ENCODE results near the gene ENPP7.

ENPP7 gene

DNA sequence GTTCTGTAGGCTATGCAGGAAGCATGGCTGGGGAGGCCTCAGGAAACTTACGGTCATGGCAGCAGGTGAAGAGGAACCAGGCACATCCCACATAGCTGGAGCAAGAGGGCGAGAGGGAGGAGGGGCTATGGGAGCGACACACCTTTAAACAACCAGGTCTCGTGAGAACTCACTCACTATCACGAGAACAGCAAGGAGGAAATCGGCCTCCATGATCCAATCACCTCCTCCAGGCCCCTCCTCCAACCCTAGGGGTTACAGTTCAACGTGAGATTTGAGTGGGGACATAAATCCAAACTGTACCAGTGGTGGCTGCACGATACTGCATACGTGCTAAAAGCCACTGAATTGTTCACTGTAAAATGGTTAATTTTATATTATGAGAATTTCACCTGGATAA, 26.1 kb upstream of the ENPP7 start:
- no peak for DNase-seq (ENCODE audit: low read depth)

DNA sequence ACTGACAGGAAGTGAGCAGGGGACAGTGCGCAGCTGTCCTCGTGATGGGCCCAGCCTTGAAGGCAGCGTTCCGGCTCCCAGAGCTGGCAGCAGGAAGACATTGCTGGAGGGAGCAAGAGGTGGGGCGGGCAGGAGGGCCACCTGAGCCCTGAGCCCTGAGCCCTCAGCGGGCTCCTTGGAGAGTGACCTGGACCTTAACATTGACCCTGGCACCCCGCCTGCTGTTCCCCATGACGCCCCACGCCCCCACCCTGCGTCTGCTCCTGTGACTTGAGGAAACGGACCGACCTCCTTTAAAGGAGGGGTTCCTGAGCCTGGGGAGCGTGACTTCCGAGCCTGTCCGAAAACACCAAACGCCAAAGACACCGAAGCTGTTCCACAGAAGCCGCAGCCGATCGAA, 25.1 kb upstream of the ENPP7 start:
- no peak for DNase-seq (ENCODE audit: low read depth)

DNA sequence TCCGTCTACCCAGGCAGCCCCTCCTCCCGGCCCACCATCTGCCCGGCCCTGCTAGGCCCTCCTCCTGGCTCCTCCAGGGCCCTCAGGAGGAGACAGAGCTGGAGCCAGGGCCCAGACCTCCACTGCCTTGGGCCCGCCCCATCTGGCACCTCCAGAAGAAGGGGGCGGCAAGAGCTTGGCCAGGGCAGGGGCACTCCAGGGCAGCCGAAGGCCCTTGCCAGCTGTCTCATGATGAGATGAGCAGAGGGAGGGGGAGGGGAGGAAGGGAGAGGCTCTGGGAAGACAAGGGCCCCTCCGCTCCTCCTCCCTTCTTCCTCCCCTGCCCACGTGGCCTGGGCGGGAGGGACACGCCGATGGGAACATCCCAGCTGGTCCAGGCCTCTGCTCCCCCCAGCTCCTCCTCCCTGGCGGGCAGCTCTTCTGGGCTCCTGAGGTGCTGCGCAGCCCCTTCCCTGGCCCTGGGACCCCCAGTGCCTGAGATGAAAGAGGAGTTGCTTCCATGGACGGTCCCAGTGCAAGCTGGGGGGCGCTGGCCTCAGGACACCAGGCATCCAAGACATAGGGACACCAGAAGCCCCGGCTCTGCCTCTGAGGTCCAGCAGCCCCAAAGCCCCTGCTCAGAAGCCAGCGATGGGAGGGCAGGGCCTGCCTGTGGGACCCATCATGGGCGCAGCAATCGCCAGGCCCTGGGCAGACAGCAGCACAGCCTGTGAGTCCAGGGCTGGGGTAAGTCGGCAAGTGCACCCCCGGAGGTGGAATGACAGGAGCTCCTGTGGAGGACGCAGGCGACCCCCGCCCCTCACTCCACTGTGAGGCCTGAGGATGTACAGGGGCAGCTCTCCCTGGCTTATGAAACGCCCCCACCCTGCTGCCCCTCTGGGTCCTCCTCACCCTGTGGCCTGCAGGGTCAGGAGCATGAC, 23.6 kb upstream of the ENPP7 start:
- peak; percentile 13 for DNase-seq (ENCODE audit: low read depth)

DNA sequence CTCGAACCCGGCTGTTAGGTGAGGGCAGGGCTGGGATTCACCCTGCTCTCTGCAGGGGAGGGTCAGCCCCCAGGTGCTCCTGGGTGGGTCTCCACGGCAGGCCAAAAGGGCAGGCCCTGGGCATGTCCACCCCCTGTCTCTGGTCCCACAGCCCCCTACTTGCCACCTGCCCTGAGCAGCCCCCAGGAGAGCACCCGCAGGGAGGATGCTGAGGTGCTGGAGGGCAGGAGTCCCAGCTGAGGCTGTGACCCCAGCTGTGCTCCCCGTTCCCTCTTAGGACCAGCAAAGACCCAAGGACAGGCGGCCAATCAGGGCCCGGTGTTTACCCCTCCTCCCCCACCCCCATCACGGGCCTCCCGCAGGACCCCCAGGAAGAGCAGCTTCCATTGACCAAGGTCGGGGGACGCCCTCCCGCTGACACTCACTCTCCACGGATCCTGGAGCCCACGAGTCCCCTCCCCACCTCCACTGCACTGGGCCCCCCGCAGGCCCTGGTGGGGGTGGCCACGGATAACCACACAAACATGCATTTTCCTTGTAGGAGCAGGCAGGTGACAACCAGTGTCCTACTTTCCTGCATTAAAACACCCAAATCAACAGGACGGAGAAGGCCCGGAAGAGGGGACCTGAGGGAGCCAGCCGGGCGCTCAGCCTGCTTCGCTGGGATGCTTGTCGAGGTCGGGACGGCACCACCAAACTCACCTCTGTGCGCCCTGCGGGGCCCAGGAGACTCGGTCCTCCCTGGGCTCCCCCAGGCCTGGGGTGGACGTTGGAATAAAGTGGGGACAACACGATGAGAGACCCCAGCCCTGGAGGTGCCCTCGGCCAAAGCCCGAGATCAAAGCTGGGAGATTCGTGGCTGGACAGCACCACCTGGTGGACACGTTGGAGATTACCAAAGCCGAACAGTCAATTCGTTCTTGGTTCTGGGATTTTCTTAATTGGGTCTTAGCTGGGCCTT, 22.5 kb upstream of the ENPP7 start:
- peak; percentile 18 for DNase-seq (ENCODE audit: low read depth)

DNA sequence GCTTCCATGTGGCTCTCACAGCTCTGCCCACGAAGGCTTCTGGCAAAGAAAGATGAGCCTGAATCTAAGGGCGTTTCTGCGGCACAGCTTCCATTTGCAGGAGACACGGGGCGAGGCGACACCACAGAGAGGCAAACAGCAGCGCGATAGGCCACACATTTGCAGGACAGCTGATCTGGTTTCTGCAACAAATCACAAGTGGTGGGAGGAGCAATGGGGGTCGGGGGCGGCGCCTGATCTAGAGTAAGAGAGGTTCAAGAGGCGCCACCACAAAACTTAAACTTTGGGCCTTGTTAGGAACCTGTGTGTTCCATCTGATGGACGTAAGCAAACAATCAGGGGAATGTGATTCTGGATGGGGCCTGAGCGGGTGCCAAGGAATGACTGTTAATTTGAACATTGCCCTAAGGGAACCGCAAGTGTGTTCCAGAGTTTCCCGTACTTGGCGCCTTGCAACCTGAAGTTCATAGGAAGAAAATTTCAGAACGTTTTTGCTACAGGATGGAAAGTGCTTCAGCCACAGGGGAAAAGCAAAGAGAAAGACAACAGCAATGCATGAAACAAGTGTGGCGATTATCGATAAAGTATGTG, 18.9 kb upstream of the ENPP7 start:
- DNase-seq (ENCODE audit: low read depth): no peak

DNA sequence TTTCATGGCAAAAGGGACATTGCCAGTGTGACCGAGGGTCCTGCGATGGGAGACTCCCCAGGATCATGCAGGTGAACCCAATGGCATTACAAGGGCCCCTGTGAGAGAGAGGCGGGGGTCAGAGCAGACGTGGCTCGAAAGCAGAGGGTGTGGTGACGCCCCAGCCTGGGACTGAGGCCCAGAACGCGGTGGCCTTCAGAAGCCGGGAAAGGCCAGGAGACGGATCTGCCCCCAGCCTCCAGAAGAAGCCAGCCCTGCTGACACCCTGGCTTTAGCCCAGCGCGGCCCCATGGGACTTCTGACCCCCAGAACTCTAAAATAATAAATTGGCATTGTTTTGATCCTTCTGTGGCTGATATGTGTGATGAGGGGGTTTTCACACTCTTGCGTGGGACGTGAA, 17.4 kb upstream of the ENPP7 start:
- DNase-seq (ENCODE audit: low read depth): no peak

DNA sequence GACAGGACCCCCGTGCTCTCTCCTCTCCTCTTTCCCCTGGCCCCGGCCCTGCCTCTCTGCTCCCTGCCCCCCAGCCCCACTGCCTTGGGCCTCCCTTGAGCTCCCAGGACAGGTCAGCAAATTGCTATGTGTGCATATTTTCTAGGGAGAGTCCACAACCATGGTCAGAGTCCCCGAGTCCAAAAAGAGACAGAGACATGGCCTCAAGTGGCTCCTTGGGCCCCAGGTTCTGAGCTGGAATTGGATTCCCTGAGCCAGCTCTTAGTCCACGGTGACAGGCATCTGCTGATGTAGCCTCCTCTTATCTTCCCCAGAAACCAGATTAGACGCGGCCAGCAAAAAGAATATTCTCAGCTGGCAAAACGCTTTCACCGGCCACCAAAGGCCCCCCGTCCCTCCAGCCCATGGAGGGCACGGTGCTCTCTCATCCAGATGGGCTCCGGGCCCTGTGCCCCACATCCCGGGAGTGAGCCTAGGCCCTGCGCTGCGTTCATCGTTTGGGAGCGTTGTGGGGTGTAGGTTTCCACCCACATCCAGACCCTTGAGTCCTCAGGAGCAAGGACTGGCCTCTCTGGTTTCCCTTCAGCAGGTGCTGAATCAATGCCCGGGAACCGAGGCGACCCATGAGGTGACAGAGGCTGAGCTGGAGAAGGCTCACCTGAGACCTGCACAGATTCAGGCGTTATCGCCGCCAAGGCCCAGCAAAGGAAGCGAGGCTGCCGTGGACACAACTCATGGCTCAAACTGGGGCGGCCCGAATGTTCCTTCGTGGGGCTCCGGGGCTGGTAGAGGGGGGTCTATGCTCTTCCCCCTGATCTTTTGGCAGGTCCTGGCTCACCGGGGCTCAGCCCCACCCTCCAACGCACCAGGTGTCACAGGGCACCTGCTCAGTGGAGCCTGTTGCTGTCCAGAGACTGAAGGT, 16.3 kb upstream of the ENPP7 start:
- DNase-seq (ENCODE audit: low read depth): no peak

DNA sequence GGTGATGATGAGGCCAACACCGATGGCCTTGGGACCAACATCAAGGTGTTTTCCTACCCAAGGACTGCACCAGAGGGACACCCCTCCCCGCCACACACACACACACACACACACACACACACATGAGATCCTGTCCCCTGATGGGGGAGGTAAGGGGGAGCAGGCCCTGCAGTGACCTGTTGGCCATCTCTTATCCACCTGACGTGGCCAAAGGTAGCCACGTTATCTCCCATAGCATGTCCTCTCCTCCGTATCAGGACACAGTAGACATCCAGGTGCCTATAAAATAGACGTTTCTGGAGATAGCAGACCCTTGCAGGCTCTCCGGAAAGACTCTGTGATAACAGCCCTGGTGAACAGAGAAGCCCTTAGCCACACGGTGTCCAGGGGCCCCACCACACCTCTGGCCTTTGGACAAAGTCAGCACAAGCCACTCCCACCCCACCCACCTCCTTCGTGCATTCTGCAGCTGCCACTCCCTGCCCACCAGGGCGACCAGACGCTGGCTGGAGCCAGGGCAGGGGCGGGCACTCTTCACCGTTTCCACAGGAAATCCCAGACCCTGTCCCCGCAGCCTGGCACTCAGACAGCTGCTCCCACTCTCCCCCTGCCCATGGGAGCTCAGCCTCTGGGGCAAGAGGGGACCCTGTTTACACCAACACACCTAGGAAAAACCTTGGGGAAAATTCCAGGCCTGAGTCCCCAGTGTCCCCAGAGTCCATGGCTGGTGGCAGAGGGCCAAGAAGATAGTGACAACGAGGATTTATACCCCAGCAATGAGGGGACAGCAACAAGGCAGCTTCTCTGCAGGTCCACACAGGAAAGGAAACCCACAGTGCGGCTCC, 15.4 kb upstream of the ENPP7 start:
- no peak for DNase-seq (ENCODE audit: low read depth)

DNA sequence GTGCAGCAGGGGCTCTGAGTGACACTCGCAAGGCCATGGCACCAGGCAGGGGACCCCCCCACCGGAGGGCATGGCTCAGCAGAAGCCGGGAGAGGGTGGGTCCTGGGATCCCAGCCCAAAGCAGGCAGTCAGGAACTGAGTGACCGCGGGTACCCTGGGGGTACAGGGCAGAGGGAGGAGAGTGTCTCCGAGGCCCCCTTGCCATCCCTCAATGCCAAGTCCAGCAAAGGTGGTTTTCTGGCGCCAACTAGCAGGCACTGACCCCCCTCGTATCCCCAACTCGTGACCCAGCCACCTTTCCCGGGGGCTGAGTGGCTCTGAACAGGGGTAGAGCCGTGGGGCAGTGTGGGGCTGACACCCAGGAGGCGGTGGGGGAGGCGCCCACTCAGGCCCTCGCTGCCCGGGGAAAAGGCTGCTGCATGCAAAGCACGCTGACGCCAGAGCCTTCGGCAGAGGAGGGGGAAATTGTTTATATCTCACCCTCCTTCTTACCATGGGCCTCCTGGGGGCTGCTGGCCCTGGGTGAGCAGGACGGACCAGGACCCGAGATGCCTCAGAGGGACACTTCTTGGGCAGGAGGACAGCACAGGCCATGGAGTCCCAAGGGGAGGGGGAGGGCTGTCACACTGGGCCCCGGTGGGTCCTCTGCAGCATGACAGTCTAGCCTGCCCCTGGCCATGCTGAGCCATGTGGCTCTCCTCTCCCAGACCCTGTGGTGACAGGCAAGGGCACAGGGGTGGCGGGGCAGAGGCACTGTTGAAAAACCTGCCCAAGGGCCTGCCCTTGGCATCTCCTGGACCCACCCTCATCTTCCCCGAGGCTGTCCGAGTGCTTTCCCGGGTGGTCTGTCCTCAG, 14.6 kb upstream of the ENPP7 start:
- DNase-seq (ENCODE audit: low read depth): no peak

DNA sequence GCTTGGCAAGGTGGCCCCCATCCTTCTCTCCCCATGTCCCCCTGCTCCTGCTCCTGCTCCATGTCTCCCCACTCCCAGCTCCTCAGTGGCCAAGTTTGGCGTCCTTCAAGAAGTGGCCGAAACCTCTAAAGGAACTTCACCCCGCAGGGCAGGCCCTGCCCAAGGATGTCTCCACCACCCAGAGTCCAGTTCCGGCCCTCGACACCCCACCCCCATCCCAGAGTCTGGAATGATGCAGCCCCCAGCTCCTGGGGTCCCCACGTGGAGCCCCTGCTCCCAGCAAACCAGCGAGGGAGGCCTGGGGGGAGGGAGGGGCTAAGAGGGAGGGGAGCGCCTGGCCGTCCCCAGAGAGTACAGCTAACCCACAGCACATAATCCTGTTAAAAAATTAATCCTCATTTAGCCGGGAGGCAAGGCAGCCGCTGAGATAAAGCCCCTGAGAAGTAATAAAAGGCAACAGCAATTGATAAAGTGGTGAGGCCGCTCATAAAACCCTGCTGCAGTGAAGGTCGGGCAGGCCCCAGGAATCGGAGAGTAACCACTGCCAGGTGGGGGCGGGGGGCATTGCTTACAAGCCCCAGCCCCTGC, 9.9 kb upstream of the ENPP7 start:
- DNase-seq (ENCODE audit: low read depth): no peak

DNA sequence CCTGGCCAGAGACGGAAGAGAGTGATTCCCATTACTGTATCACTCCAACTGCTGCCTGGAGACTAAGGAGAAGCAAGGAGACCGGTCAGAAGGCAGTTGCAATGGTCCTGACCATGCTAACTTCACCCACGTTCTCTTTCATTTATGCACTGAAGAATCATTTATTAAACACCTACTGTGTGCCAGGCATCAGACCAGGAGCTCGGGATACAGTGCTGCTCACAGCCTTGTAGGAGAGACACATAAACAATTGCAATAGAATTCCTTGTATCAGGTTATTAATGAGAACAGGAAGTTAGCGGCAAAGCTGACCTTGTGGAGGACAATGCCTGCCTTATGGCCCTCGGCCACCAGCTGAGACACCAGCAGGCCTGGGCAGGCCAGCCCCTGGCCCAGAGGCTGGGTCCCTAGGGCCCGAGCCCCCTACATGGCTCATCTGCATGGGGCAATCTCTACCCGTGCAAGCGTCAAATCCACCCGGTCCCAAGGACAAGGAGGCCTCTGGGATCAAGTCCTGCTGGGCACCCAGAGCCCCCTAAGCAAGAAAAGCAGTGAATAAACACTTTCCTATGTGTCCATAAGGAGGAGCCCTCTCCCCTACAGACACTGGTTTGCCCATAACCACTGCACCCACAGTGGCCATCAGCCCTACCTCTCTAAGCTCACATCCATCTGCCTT, 8.6 kb upstream of the ENPP7 start:
- DNase-seq (ENCODE audit: low read depth): no peak

DNA sequence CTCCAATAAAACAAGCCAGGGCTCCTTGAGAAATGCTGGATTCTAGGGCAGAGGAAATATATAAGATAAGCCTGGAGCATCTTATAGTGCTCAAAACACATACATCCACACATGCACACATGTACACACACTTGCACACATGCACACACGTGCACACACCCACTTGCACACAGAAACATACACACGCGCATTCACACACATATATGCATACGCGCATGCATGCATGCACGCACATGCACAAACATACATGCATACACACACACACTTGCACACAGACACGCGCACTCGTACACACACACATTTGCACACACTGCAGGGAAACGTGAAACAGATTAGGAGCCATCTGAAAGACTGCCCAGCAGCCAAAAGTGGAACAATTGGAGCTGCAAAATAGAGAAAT, 8.0 kb upstream of the ENPP7 start:
- DNase-seq (ENCODE audit: low read depth): no peak

DNA sequence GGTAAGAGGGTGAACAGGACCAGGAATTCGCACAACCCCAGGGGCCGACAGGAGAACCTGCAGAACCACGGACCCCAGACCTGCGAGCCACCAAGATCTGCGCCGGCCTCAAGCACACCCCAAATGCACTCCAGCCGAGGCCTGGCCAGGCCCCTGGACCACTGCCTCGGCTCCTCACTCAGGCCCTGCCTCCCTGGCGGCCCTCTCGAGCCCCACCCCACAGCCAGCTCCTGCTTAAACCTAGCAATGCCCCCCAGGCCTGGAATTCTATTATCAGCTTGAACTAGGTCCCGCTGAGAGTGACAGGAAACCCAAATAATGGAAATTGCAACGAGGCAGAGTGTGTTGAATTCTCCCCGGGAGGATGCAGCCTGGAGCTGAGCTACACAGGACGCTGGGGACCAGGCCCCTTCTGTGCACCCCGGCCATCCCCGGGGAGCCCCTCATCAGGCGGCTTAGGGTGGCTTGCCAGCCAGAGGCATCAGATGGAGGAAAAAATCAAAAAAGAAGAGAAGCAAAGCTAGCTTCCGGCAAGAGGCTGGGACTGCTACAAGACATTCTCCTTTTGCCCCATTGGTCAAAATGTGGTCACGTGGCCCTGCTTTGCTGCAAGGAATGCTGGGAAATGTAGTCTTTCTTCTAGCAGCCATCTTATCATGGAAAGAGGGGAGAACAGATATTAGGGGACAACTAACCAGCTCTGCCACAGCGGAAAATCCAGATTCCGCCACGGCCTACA, 2.4 kb upstream of the ENPP7 start:
- DNase-seq (ENCODE audit: low read depth): peak; percentile 89

DNA sequence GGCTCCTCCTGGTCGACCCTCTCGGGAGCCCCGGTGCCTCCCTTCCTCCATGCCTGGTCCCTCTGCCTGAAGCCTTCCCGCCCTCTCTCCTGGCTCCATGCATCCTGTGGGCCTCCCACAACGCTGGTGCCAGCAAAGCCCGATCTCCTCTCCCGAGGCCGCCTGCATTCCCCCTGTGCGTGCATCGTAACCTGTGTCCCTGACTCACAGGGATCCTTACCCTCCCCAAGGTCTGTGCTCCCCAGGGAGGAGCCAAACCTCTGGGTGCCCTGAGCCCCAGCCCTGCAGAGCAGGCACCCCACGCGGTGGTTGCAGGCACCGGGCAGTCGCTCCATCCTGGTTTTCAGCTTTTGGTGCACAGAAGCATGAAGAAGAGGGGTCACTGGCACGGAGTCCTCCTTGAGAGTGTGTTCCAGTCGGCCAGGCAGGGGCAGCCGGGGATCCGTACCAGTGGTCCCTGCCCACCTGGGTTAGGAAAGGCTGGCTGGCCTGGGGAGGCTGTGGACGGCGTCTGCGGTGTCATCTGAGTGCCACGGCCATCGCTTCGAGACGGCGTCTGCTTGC, 1.8 kb upstream of the ENPP7 start:
- DNase-seq (ENCODE audit: low read depth): no peak

DNA sequence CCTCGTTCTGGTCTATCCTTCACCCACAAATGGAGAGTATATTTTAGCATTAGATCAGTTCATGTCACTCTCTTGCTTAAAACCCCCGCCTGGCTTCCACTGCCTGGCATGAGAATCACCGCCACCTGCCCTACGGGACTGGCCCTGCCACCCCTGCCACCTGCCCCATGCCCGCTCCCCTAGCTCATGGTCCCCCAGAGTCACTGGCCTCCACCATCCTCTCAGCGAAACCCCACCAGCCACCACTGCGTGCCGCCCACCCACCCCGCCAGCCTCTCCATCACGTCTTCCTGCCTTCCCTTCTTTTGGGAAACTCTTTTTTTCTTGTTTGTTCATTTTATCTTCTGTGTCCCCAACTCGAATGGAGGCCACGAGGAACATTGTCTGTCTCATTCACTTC, 982 bp upstream of the ENPP7 start:
- no peak for DNase-seq (ENCODE audit: low read depth)

DNA sequence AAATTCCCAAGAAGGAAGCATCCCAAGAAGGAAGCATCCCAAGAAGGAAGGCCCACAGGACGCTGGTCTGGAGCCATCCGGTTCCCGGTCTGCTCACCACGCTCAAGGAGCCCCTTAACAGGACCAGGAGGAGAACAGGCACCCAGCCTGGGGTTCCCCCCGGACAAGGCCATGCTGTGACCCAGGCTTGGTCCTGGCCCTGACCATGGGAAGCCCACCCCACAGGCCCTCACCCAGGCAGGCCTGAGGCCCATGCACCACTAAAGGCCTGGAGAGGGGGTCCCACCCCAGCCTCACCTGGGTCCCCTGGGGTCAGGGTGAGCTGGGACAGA, 340 bp upstream of the ENPP7 start:
- no peak for DNase-seq (ENCODE audit: low read depth)

DNA sequence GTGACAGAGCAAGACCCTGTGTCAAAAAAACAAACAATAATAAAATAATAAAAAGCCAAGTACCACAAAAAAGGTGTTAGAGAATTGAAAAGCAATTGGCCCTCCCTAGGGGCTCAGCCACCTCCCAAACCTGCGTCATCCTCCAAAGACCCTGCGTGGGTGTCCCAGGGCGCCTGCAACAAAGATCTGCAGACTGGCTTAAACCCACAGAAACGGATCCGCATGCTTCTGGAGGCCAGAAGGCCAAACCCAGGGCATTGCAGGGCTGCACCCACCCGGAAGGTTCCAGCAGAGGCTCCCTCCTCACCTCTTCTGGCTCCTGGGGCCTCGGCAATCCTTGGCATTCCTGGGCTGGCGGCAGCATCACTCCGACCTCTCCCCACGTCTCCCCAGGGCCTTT, 1.5 kb downstream of the ENPP7 start:
- DNase-seq (ENCODE audit: low read depth): no peak
